Fibroblast of skin of right quadriceps (primary cell): Measurements from ENCODE around the gene SLC22A17.

Experiments
- DNase-seq: peaks from one replicate; pipeline ENCODE4 v3.0.0-alpha.2; 2013

SLC22A17 gene

DNA sequence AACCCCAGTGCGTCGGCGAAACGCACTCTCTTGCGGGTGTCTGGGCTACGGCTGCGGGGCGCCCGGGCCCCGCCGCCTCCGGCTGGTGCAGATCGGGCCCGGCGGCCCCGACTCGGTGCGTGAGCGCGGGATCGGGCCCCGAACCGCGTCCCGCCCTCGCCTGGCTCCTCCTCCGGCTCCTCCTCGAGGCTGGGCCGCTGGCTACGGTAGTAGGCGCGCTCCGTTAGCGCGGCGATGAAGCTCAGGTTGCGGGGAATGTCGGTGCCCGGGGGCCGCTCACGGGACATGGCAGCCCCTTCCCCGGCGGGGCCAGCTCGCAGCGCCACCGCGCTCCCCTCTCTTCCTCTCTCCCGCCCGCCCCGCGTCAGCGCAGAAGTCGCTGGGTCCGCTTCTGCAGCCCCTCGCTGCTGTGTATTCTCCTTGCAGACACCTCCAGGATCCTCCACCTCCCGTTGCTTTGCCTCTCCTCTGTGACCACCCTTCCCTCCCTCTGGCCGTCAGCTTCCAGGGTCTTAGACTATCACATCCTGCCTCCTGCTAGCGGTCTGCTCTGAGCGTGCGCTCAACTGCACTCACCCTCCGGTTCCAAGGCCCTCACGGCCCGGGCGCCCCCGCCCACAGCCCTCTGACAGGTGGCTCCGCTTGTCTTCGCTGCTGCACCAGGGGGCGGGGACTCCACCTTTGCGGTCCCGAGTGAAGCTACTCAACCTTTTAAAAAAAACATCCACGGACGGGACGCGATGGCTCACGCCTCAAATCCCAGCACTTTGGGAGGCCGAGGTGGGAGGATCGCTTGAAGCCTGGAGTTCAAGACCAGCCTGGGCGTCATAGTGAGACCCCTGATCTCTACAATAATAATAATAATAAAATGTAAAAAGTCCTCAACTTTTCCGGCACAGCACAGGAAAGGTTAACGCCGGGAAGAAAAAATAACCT lies 50.1 kb downstream of the SLC22A17 start, which contains the start of gene PPP1R3E:
TSS of gene PPP1R3E (minus strand) at position 570 of the 936 bp plus-strand sequence. CDS start at position 287, 283 bp downstream.
- peak; percentile 53 for DNase-seq

DNA sequence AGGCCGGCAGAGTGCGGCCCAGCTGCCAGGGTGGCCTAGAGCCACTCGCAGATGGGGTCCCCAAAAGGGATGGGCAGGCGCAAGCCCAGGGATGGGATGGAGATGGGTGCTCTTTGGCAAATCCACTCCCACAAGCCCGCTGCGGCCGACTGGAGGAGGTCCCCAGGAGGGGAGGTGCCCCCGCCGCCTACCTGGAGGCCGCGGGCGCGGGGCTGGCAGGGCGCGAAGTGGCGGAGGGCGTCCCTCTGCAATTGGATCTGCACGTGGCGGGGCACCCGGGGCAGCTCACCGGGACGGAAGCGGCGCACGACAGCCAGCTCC lies 50.8 kb downstream of the SLC22A17 start:
- no peak for DNase-seq

DNA sequence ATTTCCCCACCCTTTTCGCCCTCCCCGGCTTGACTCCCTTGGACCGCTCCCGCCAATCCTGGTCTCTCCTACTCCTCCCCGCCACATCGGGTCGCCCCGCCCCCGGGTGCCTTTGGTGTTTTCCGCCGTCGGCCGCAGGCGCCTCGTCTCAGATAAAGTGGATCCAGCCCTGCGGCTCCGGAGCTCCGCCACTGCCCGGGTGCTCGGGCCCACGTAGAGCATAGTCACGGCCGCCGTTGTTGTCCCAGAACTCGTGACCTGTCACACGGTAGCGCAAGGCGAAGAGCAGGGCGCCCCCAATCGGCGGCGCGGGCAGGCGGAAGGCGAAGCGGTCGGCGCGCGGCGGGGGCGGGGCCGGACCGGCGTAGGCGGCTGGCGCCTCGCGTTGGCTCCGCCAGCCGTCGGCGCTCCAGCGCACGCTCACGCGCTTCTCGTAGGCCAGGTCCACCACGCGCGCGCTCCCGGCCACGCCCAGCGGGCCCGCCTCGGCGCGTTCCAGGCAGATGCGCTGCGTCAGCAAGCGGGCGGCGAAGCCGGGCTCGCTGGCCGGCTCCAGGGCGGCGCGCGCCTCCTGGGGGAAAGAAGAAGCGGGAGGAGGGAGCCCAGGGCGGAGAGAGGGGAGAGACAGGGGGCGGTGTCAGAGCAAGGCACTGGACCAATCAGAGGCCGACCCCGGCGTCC lies 51.3 kb downstream of the SLC22A17 start:
- DNase-seq = peak; percentile 99

DNA sequence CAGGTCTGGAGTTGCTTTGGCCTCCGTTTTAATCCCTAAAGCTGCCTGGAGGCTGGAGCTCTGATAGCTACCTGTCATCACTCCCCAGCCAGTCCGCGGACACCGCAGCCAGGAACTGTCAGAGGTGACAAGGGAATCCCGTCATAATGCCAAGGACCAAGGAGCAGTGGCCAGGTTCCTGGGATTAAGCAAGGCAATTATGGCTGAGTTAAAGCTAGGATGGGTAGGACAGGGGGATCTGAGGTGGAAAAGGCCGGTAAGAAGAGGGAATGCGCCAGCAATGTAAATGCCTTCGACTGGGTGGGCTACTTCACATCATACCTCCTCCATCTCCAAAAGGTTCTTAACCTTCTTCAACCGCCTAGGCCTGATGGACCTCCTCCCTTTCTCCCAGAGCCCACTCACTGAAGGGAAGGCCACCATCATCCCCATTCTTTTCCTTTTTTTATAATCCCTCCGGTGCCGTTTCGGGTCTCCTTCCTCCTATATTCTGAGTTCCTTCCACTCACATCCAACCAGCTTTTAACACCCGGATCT lies 51.9 kb downstream of the SLC22A17 start:
- DNase-seq = peak; percentile 6

GRCh38 chr14:23299986-23300686 lies 52.6 kb downstream of the SLC22A17 start:
- no peak for DNase-seq

- DNase-seq = peak; percentile 48
Measured at GRCh38 chr14:23299211-23299957, 53.3 kb downstream of the SLC22A17 start.

DNA sequence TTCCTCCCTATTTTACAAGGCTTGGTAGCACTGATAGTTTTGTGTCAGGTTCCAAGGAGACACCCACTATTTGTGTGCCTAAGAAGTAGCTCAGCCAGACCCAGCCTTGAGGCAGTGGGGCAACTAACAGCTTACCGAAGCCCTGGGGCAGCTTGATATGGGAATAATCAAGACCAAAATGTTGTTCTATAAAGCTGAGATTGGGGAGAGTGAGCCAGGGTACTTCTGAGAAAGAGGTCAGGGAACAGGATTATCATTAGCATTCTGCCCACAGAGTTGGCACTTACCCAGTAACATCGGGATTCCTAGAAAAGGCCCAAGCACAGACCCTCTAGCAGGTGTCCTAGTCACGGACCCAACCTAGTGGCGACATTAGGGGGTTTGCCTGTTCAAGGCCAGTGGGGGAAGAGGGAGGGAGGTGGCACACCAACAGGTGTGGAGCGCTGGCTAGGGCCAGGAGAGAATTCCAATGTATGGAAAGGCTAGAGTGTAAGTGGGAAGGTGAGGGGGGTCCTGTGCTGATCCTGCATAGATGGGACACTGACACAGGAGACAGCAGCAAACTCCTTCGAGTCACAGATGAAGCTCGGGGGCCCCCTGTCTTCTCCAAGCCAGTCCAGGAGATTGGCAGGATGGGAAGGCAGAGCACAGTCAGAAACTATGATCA lies 54.9 kb downstream of the SLC22A17 start:
- no peak for DNase-seq

- no peak for DNase-seq
Measured at GRCh38 chr14:23297096-23297495, 55.6 kb downstream of the SLC22A17 start.
